K562 (cell line): ENCODE data around the gene TLE4. TPM values are rescaled to one million over a fixed set of nuclear protein-coding genes. Genes with fewer than 3 reads are reported as not detected.

ENCODE experiments used
- ATAC-seq: fragments of 200-7000 bp; cut with Tn5 transposase; 3 replicates; pipeline ENCODE4 v1.9.1; 2020; ENCODE audit warnings: moderate library complexity
- BruUV-seq: library from RNA; stranded (reverse); fragments of 400-500 nt; replicated peaks from 2 replicates; lab custom pipeline; 2021; lab: Mats Ljungman, UMichigan
- CTCF ChIA-PET: fragments of 300-600 bp; formaldehyde crosslinking; extraction: SDS; loops from one replicate; lab custom pipeline; 2021; ENCODE audit warnings: low intra/inter-chr PET ratio; lab: Yijun Ruan, JAX
- POLR2A ChIA-PET: fragments of 300-600, 350-650 bp; sonication (Branson Sonifier 250); formaldehyde crosslinking; extraction: SDS; loops from one replicate; lab custom pipeline; 2021; ENCODE audit warnings: antibody characterized with exemption, inconsistent platforms; lab: Yijun Ruan, JAX
- DNase-seq, 4 experiments: peaks; one replicate each; pipeline versions ENCODE4 v3.0.0 to v3.0.0-alpha.2; 2011 to 2018; ENCODE audit warnings: low spot score in 3 of 4, mixed read lengths in 3 of 4; ENCODE audit errors: extremely low read depth in 1 of 4
- FAIRE-seq: peaks from 2 replicates; lab custom pipeline; 2011; peaks lifted over from hg19 to GRCh38; lab: Jason Lieb, UNC
- H2AFZ ChIP-seq: 2 replicates; pipeline ENCODE4 v1.6.0; 2011; ENCODE audit warnings: low read depth, low read length, control low read depth, inconsistent platforms
- H3K27ac ChIP-seq: fragments of 200-600 bp; 3 replicates; pipeline ENCODE4 v1.8.0; 2011; ENCODE audit warnings: low read depth, mild to moderate bottlenecking, control low read depth, inconsistent platforms, low read length, moderate library complexity, mixed read lengths; ENCODE audit errors: extremely low read depth
- H3K27me3 ChIP-seq, 2 experiments: fragments of 300-600 bp in 1 of 2; 2 replicates in 1 of 2; 3 replicates in 1 of 2; pipeline versions ENCODE4 v1.6.0 to v1.8.0; 2011; ENCODE audit warnings: inconsistent platforms in 2 of 2, low read length in 2 of 2, mild to moderate bottlenecking in 1 of 2, mixed read lengths in 1 of 2, moderate library complexity in 1 of 2; ENCODE audit not compliant: control insufficient read depth in 2 of 2, insufficient read depth in 2 of 2
- H3K36me3 ChIP-seq: fragments of 300-600 bp; 3 replicates; pipeline ENCODE4 v1.8.0; 2011; ENCODE audit warnings: mild to moderate bottlenecking, low read length, inconsistent platforms; ENCODE audit not compliant: control insufficient read depth, insufficient read depth
- H3K4me1 ChIP-seq, 2 experiments: fragments of 200-600 bp in 1 of 2; replicated peaks in 1 of 2; 2 replicates in 1 of 2; 3 replicates in 1 of 2; pipeline versions ENCODE4 v1.5.1 to v1.8.0; 2011; ENCODE audit warnings: inconsistent platforms in 2 of 2, low read length in 2 of 2, mild to moderate bottlenecking in 1 of 2, mixed read lengths in 1 of 2, moderate library complexity in 1 of 2; ENCODE audit not compliant: control insufficient read depth in 2 of 2, insufficient read depth in 2 of 2
- H3K4me2 ChIP-seq: 2 replicates; pipeline ENCODE4 v1.6.1; 2011; ENCODE audit warnings: low read length, control low read depth, inconsistent platforms, mixed read lengths; ENCODE audit not compliant: insufficient read depth
- H3K4me3 ChIP-seq: fragments of 200-600 bp; sonication (generic), shearing (Covaris generic); 2 replicates; pipeline ENCODE4 v1.5.1; 2016; ENCODE audit warnings: control low read depth, inconsistent platforms
- H3K79me2 ChIP-seq: fragments of 200-600 bp; 3 replicates; pipeline ENCODE4 v1.8.0; 2011; ENCODE audit warnings: low read length, inconsistent platforms; ENCODE audit not compliant: control insufficient read depth, insufficient read depth
- H3K9ac ChIP-seq, 2 experiments: 2 replicates each; pipeline versions ENCODE4 v1.6.0 to v1.6.1; 2011; ENCODE audit warnings: low read depth in 2 of 2, low read length in 2 of 2, control low read depth in 1 of 2, inconsistent platforms in 1 of 2, mild to moderate bottlenecking in 1 of 2, mixed read lengths in 1 of 2; ENCODE audit not compliant: insufficient read depth in 1 of 2
- H3K9me1 ChIP-seq: one replicate; pipeline ENCODE4 v1.6.0; 2011; ENCODE audit warnings: inconsistent platforms, mild to moderate bottlenecking, low read length, moderate library complexity; ENCODE audit not compliant: control insufficient read depth, insufficient read depth
- H3K9me3 ChIP-seq: replicated peaks from 2 replicates; pipeline ENCODE4 v1.5.1; 2011; ENCODE audit warnings: low read depth, low read length, inconsistent platforms; ENCODE audit not compliant: control insufficient read depth, insufficient read depth
- H4K20me1 ChIP-seq: replicated peaks from 2 replicates; pipeline ENCODE4 v1.6.1; 2011; ENCODE audit warnings: low read length, inconsistent platforms, mixed read lengths; ENCODE audit not compliant: control insufficient read depth, insufficient read depth
- ARID3A ChIP-seq: IDR thresholded peaks from 2 replicates; pipeline ENCODE4 v1.6.1; 2012; ENCODE audit warnings: low read depth, low read length, improper control_type of control experiment, borderline replicate concordance
- ATF3 ChIP-seq, 2 experiments: fragments of 450-650 bp in 1 of 2; sonication (generic) in 1 of 2; formaldehyde crosslinking in 1 of 2; IDR thresholded peaks in 1 of 2; conservative IDR thresholded peaks in 1 of 2; 2 replicates each; pipeline versions ENCODE4 v1.6.1 to v1.8.1; 2016 to 2023; ENCODE audit warnings: mild to moderate bottlenecking in 2 of 2, moderate library complexity in 2 of 2, inconsistent platforms in 1 of 2, missing genetic modification reagents in 1 of 2
- CTCFL ChIP-seq: IDR thresholded peaks from 2 replicates; pipeline ENCODE4 v1.6.1; 2011; ENCODE audit warnings: borderline replicate concordance, low read depth, mild to moderate bottlenecking, moderate library complexity, low read length; ENCODE audit not compliant: insufficient read depth, poor library complexity, severe bottlenecking
- EP300 ChIP-seq: IDR thresholded peaks from 2 replicates; pipeline ENCODE4 v1.6.1; 2012; ENCODE audit warnings: low read length, improper control_type of control experiment
- GATA2 ChIP-seq: sonication (generic); formaldehyde crosslinking; IDR thresholded peaks from 2 replicates; pipeline ENCODE4 v1.4.0; 2020; ENCODE audit warnings: mild to moderate bottlenecking, missing genetic modification reagents
- HEY1 ChIP-seq: fragments of 250-450 bp; sonication (Bioruptor Pico); IDR thresholded peaks from 2 replicates; pipeline ENCODE4 v1.5.0; 2020; ENCODE audit warnings: mild to moderate bottlenecking, moderate library complexity, borderline replicate concordance
- IRF2 ChIP-seq: sonication (generic); formaldehyde crosslinking; IDR thresholded peaks from 2 replicates; pipeline ENCODE4 v1.8.1; 2022; ENCODE audit warnings: mild to moderate bottlenecking, missing genetic modification reagents
- KLF10 ChIP-seq: fragments of 250-450 bp; sonication (Bioruptor Pico); IDR thresholded peaks from 2 replicates; pipeline ENCODE4 v1.6.1; 2021; ENCODE audit warnings: matching md5 sums
- NR2C2 ChIP-seq, 2 experiments: fragments of 200-800 bp in 1 of 2; sonication (Bioruptor generic) in 1 of 2; sonication (generic) in 1 of 2; formaldehyde crosslinking in 1 of 2; IDR thresholded peaks; 2 replicates each; pipeline versions ENCODE4 v1.6.1 to v1.8.0; 2016 to 2022; ENCODE audit warnings: mild to moderate bottlenecking in 1 of 2, missing compliant biosample characterization in 1 of 2, missing genetic modification characterization in 1 of 2, missing genetic modification reagents in 1 of 2
- PHTF2 ChIP-seq: fragments of 250-450 bp; sonication (Bioruptor Pico); IDR thresholded peaks from 2 replicates; pipeline ENCODE4 v1.5.0; 2021; ENCODE audit warnings: mild to moderate bottlenecking
- SFPQ ChIP-seq: fragments of 200-400 bp; formaldehyde crosslinking; IDR thresholded peaks from 2 replicates; pipeline ENCODE4 v1.6.1; 2017; ENCODE audit warnings: mild to moderate bottlenecking, low read depth, low read length, moderate library complexity
- TCFL5 ChIP-seq: fragments of 250-450 bp; sonication (Bioruptor Pico); conservative IDR thresholded peaks from 2 replicates; pipeline ENCODE4 v1.6.1; 2021; ENCODE audit warnings: mild to moderate bottlenecking, moderate library complexity, matching md5 sums
- ZEB2 ChIP-seq: fragments of 450-650 bp; IDR thresholded peaks from 2 replicates; pipeline ENCODE4 v1.6.1; 2016
- WGBS: fragments of 100-300 bp; shearing (Covaris generic); methylation state at CpG from one replicate; pipeline ENCODE4 v1.1.6; 2016; ENCODE audit warnings: low coverage, mixed read lengths; ENCODE audit not compliant: insufficient coverage; ENCODE audit errors: missing lambda C conversion rate; 5-methylcytosine and 5-hydroxymethylcytosine counted together
- in situ Hi-C: fragments of 300-500 bp; cut with MboI; formaldehyde crosslinking; loops from 4 replicates; pipeline ENCODE4 v1.15.0; 2018; ENCODE audit warnings: inconsistent platforms, mixed read lengths
- intact Hi-C: fragments of 100-400 bp; cut with micrococcal nuclease; formaldehyde crosslinking; loops from 2 replicates; pipeline ENCODE4 v1.14.2; 2022
- polyA plus RNA-seq, 8 experiments: library from polyadenylated mRNA; depleted of rRNA in 4 of 8; stranded (reverse) in 5 of 8; unstranded in 3 of 8; fragments of >200 nt; fragmentation: Nextera tagmentation in 2 of 8; fragmentation: Illumina TruSeq in 1 of 8; extraction: Ambion mirVana in 2 of 8; extraction: Trizol in 1 of 8; gene quantifications; 2 replicates each; pipeline versions ENCODE4 v1.2.1 to v1.2.3, GENCODE V29; 2011 to 2014; ENCODE audit warnings: inconsistent platforms in 1 of 8, missing spikeins in 1 of 8
- total RNA-seq, 7 experiments: library from RNA; depleted of rRNA in 6 of 7; stranded (reverse); fragments of >200 nt in 6 of 7; fragmentation: Illumina TruSeq in 2 of 7; extraction: Trizol in 2 of 7; gene quantifications; 2 replicates each; pipeline versions ENCODE4 v1.2.1 to v1.2.3, GENCODE V29; 2011 to 2021; ENCODE audit warnings: low replicate concordance in 1 of 7

Gene TLE4
- total and polyA plus RNA-seq, 9 of the 15 experiments (the other 6 are each of a cell fraction or from before 2014, with no cell fraction given) = 1.1 to 8.8 (median 5.7) TPM

GRCh38 chr9:79632705-79633104 is 60.9 kb downstream of the TLE4 start:
- DNase-seq = no peak
- in situ Hi-C loops (no loop called here), intact Hi-C loops (no loop called here)
- H3K9me3 ChIP-seq = no peaks in the 10 kb centered on the region
- H4K20me1 ChIP-seq = no peaks in the 10 kb centered on the region
- no peak for TF ChIP-seq PHTF2 (CRISPR knock-in tag)
- TF ChIP-seq GATA2 (CRISPR knock-in tag) = no peak
- no peak for TF ChIP-seq TCFL5 (CRISPR knock-in tag)
- no peak for TF ChIP-seq EP300
- TF ChIP-seq IRF2 (CRISPR knock-in tag) = no peak
- TF ChIP-seq NR2C2 (CRISPR knock-in tag; IDR thresholded peaks at IDR 0.05) = no peak
- no peak for TF ChIP-seq NR2C2 (tag; IDR thresholded peaks at IDR 0.05)
- no peak for TF ChIP-seq ARID3A
- no peak for TF ChIP-seq CTCFL
- no peak for TF ChIP-seq HEY1 (CRISPR knock-in tag)
- TF ChIP-seq ZEB2 = no peak
- TF ChIP-seq KLF10 (CRISPR knock-in tag) = no peak
- no peak for TF ChIP-seq ATF3 (IDR thresholded peaks at IDR 0.05)
- TF ChIP-seq ATF3 (CRISPR knock-in tag; conservative IDR thresholded peaks at IDR 0.05) = no peak
- TF ChIP-seq SFPQ = no peak
- no peaks in the 10 kb centered on the region for H3K27me3 ChIP-seq
- 18% methylated on average over 1 of the region's 1 CpG for WGBS
- ChIA-PET POLR2A (no interaction called here), CTCF (no interaction called here)
- no peak overlapping the region for H3K27ac ChIP-seq
- H3K4me2 ChIP-seq = no peak overlapping the region
- H3K4me3 ChIP-seq = no peak overlapping the region
- no peak for ATAC-seq
- no peaks in the 10 kb centered on the region for H3K4me1 ChIP-seq
- FAIRE-seq = no peak
- H3K9ac ChIP-seq = no peak overlapping the region
- H3K79me2 ChIP-seq = no peaks in the 10 kb centered on the region
- H2AFZ ChIP-seq = no peak overlapping the region
- no TSS peak for BruUV-seq
- H3K9me1 ChIP-seq = no peaks in the 10 kb centered on the region
- H3K36me3 ChIP-seq = no peaks in the 10 kb centered on the region
